ENCODE results near the gene SH3RF1.

SH3RF1 gene

GRCh38 chr4:169059306-169060211, 211.2 kb downstream of the SH3RF1 start:
- peak; percentile 65 for DNase-seq

GRCh38 chr4:169058312-169058711, 212.4 kb downstream of the SH3RF1 start:
- DNase-seq: no peak

GRCh38 chr4:169054879-169055278, 215.9 kb downstream of the SH3RF1 start:
- no peak for DNase-seq

- DNase-seq: peak; percentile 71
These were observed 218.2 kb downstream of the SH3RF1 start for GRCh38 chr4:169052594-169052945.

DNA sequence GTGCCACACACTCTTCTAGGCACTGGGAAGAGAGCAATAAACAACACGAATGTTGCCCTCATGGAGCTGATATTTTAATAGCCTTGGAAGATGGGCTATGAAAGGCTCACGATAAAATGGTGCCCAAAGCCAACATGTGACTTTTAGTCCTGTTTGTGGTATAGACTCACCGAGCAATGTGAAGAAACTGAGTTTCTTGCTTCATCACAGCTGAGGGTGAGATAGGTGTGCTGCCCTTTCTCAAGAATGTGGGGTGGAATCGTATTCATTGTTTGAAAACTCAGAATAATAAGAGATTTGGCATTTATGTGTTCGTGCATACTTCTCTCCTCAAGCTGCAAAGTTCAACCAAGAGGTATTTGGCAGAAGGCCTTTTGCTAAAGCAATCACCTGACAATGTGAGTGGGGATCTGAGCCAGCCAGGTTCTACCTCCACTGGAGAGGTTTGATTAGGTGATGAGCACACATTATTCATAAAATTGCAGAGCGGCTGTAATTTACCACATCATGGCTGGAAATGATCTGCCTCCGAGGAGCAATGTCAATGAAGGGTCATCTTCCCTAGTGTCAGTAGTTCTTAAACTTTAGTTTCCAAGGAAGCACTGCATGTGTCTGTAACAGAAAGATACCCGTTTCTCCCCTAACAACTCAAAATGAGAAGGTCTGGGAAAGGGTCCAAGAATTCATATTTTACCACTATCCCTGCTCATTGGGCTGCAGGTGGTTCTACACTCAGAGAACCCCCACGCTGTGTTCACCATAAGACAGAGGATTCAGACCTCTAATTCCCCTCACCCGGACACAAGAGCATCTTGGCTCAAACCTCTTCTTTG, 218.8 kb downstream of the SH3RF1 start:
- DNase-seq: peak; percentile 76

DNA sequence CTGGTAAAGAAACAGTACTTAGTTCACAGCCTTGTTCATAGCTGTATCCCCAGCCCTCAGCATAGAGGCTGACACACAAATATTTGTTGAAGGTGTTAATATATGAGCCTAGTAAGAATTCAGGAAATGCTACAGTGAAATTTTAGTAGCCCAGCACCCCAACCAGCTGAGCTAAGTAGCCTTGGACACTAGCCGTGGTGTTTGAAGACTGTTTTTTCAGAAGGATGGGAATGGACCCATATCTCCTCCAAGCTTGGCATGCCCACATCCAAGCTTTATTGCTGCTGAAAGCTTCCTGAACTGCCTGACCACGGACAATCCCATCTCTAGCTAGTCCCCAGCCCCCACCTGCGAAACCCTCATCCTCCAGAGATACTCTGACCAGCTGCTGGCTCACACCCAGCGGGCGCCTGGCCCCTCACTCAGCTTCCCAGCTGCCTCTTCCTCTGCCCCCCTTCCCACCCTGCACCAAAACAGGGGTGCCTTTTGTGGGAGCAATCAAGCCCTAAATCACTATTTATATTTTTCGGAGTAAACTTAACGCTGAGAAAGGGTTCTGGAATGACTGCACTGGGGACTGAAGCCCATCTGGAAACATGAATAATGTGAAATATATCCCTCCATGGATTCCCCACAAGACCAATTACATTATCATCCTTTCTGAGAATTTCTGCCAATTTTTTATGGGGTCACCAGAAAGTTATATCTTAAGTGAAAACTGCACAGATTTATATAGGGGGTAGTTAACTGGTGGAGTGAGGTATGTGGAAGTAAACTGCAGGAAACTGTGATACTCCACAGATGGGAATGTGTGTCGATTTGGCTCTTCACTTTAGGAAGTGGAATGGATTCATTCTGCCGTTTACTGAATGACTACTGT, 219.6 kb downstream of the SH3RF1 start:
- peak; percentile 66 for DNase-seq

- no peak for DNase-seq
These were observed 220.5 kb downstream of the SH3RF1 start for GRCh38 chr4:169050284-169050683.

GRCh38 chr4:169048868-169049414, 221.8 kb downstream of the SH3RF1 start:
- DNase-seq: no peak

DNA sequence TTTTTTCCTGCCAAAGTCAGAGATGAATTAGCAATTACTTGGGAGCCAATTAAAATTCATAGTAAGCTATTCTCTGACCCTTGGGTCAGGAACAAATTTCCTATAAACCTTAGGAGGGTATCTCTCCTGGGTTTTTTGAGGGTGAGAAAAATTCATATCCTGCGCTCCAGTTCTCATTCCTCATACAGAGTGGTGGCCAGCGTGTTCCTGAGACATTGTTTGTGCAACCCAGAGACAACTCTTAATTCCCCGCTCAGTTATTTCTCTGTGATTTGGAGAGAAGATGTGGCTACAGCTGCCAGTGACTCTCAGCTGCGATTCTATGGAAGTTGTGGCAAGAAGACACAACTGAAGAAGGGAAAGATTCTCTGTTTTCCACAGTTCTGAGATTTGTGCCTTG, 222.8 kb downstream of the SH3RF1 start:
- peak; percentile 63 for DNase-seq

DNA sequence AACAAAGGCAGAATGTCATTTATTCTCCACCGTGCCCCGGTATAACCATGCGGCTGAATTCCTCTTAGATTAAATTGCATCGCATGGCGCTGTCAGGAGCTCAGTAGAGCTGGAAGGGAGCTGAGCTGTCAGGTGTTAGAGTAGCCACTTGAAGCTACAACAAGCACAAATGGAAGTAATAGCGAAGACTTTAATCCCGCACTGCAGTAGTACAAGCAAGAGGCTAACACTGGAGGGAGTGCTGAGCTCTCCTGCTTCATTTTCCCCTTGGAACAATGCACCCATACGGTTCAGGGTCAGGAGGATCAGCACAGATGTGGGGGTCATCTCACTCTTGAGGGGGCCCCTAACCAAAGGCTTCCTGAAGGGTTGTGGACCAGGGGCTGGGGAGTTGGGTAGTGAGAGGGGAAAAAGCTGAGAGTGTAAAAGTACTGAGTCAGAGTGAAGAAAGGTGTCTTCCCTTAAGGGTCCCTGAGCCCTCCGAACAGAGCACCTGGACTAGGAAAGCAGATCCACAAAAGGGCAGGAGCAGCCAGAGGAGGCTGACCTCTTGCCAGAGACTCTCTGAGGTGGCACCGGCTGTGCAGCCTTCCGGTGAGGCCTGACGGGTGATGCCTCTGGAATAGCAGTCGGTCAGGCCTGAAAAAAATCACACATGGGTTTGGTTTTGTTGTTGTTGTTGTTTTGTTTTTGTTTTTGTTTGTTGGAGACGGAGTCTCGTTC, 224.7 kb downstream of the SH3RF1 start:
- no peak for DNase-seq

DNA sequence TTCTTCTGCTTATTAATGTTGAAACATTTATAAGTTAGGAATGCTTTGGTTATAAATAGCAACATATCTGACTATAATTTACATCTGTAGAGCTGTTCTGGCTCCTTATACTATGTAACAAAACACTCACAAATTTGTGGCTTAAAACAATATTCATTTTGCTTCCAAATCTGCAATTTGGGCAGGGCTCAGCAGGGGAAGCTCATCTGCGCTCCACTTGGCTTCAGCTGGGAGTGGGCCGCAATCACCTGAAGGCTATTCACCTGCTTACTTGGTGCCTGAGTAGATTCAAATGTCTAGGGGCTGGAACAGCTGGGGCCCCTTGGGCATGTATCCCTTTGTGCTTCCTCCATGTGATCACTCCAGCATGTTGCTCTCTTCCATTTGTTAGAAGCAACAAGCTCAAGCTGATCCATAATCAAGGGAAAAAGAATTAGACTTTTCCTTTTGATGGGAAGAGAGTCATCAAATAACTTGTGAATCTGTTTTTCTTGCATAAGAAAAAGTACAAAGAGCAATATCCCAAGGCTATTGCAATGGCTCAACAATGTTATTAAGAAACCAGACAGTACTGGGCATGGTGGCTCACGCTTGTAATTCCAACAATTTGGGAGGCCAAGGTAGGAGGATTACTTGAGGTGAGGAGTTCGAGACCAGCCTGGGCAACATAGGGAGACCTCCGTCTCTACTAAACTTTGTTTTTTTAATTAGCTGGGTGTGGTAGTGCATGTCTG, 225.9 kb downstream of the SH3RF1 start:
- DNase-seq: no peak
